HG02885 (cell line): Measurements from ENCODE around the gene DPY19L3.
"Not testable (repeated sequence)": the region's sequence is repeated elsewhere in the genome, so short reads cannot be mapped to it uniquely, and the experiment has no call there.

Source experiments
- ATAC-seq: cut with Tn5 transposase; IDR thresholded peaks from one replicate; pipeline ENCODE4 v1.9.1; 2021; ENCODE audit warnings: mild to moderate bottlenecking; ENCODE audit not compliant: unreplicated experiment, poor library complexity

The DPY19L3 gene, protein sequence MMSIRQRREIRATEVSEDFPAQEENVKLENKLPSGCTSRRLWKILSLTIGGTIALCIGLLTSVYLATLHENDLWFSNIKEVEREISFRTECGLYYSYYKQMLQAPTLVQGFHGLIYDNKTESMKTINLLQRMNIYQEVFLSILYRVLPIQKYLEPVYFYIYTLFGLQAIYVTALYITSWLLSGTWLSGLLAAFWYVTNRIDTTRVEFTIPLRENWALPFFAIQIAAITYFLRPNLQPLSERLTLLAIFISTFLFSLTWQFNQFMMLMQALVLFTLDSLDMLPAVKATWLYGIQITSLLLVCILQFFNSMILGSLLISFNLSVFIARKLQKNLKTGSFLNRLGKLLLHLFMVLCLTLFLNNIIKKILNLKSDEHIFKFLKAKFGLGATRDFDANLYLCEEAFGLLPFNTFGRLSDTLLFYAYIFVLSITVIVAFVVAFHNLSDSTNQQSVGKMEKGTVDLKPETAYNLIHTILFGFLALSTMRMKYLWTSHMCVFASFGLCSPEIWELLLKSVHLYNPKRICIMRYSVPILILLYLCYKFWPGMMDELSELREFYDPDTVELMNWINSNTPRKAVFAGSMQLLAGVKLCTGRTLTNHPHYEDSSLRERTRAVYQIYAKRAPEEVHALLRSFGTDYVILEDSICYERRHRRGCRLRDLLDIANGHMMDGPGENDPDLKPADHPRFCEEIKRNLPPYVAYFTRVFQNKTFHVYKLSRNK

DNA sequence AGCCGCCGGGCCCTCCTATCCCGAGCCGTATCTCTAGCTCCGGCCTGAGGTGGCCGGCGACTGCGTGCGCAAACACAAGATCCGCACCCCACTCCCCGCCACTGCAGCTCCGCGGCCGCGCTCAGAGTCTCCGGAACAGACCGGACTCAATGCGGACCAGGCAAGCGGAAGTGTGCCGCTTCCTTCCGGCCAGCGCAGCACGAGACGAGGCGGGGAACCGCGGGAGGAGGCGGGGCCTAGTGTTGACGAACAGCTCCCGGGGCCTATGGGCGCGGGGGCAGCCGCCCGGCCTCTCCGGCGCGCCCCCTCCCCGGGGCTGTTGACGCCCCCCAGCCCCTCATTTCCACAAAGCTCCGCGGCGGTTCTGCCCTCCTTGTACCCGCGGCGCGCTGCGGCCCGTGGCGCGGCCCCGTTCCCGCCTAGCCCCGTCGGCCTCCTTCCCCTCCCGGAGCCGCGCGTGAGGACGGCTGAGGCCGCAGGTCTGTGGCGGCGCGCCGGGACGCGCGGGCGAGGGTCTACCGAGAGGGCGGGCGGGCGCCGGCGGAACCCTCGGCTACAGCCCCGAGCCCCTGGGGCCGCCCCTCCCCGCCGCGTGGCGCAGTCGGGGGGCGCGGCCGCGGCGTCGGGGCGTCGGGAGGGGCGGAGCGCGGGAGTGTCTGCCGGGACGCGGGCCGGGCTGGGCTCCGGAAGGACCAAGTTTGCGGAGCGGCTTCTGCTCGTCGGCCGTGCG lies at the start of gene DPY19L3:
DPY19L3 (plus strand) TSS at position 340 of the 730 bp plus-strand sequence. CDS start 2,484 bp downstream, outside the sequence.
- peak; percentile 93 for ATAC-seq

DNA sequence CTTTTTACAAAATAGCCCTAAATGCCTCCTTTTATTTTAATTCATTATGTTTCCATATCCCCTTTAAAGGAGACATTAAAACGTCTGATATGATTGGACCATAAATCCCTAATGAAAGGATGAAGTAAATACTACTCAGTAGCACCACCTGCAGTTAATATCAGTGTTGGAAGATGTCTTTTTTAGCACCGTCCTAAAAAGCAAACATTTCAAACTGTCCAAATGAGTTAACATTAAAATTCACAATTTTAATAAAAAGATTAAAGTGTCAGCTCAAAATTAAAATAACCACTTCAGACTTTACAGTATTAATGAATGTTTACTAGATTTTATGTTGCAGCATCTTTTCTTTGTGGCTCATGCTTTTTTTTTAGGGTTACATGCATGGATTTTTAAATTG lies 47.9 kb upstream of the DPY19L3 start:
- no peak for ATAC-seq

DNA sequence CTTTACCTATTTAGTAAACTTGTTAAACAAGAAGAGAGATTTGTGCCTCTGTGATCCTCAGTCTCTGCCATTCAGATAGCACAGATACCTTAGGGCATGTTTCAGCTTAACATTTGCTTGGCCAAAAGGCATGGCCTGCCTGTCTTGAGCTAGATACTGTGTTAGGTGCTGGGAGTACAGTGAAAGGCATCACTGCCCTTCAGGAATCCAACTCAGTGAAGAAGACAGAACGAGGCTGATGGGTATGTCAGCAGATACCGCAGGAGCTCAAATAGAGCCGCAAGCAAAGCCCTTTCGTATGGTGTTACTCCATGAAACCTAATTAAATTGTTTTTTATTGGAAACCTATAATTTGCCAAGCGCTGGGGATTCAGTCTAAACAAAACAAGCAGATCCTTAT lies 47.2 kb upstream of the DPY19L3 start:
- no peak for ATAC-seq

DNA sequence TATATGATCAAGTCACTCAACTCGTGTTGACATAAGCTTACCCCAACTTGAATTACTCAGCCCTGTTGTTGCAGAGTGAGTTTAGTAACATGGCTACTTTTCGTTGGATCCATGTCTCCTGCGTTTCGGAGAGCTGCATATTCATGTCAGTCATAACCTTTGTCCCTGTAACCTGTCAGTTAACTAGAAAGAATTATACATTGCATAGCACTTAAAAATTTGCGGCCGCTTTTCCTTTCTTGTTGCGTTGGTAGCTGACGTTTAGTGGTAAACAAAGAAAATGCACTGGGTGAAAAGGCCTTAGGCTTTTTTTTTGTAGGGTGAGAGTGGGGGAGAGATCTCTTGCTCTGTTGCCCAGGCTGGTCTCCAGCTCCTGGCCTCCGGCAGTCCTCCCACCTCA lies 46.0 kb upstream of the DPY19L3 start:
- ATAC-seq = no peak

DNA sequence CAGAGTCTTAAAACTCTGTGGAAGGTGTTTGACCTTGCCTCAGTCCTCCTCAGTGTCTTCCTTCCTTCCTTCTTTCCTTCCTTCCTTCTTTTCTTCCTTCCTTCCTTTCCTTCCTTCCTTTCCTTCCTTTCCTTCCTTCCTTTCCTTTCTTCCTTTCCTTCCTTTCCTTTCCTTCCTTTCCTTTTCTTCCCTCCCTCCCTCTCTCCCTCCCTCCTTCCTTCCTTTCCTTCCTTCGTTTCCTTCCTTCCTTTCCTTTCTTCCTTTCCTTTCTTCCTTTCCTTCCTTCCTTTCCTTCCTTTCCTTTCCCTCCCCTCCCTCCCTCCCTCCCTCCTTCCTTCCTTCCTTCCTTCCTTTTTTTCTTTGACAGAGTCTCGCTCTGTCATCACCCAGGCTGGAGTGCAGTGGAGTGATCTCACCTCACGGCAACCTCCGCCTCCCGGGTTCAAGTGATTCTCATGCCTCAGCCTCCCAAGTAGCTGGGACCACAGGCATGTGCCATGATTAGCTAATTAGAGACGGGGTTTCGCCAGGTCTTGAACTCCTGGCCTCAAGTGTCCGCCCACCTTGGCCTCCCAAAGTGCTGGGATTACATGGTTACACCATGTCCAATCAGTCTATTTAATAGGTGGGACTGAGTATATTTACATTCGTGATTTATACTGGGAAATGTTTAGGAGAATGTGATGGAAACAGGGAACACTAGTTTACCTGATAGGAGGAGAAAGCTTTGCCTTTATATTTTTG lies 43.8 kb upstream of the DPY19L3 start:
- ATAC-seq = no peak

DNA sequence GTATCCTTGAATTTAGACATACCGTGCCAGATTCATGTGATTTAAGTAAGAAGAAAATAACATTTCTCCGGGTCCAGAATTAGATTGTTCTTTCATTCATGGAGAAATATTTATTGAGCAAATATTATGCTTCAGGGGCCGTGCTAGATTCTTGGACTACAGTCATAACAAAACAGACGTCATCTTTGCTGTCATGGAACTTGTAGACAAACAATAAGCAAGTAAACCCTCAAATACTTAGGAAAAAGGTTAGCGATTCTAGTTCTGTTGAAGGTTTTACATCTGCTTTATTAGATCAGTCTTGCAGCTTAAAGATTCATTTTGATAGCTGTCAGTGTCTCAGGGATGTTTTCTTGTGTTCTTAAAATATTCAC lies 43.3 kb upstream of the DPY19L3 start:
- ATAC-seq = no peak

DNA sequence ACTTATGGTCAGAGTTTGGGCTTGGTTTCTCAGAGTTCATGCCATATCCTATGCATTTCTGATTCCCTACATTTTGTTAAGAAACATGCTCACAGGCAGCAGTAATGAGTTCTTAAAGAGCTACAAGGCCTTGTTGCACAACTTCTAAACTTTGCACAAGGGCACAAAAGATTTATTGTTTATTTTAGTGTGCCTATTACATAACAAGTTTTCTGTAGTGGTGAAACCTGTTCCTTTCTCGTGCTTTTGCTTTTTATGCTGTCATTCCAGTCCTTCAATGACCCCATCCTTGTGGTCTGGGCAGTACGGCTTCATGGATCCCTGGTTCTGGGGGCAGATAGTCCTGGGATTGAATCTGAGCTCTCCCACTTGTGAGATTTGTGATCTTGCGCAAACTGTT lies 42.4 kb upstream of the DPY19L3 start:
- no peak for ATAC-seq

DNA sequence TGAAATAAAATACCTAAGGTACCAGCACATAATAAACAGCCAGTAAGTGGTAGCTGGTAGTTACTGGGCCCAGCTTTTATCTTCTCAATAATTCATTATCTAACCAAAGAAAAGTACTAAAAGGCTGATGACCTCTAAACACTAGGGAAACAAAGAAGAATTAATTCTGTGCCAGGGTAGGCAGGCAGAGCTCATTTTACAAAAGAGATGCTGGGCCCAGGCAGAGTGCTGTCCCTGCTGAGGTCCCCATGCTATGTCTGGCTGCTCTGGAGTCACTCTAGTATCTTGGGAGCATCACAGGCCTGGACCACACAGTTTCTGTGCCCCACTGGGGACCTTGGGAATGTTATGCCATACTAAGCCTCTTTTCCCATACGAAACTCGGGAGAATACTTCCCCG lies 41.9 kb upstream of the DPY19L3 start:
- no peak for ATAC-seq

DNA sequence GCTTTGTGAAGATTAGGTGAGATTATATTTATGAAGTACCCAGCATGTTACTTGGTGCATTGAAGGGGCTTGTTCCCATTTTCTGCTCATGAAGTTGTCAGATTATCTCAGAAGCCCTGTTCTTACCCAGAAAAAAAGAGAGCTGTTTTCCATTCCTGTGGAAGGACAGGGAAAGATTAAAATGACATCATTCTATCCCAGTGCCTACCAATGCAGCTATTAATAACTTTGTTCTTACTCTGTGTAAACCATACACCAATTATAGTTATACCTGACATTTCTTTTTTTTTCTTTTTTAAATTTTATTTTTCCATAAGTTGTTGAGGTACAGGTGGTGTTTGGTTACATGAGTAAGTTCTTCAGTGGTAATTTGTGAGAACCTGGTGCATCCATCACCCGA lies 41.5 kb upstream of the DPY19L3 start:
- ATAC-seq = no peak

DNA sequence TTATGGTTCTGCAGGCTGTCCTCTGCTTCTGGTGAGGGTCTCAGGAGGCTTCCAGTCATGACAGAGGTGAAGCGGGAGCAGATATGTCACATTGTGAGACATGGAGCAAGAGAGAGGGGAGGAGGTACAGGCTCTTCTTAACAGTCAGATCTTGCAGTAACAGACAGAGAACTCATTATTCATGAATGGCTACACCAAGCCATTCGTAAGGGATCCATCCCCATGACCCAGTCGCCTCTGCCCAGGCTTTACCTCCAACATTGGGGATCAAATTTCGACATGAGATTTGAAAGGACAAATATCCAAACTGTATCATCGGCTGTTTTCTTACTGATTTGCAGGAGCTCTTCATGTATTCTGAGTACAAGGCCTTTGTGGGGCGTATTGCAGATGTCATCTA lies 38.5 kb upstream of the DPY19L3 start:
- no peak for ATAC-seq

DNA sequence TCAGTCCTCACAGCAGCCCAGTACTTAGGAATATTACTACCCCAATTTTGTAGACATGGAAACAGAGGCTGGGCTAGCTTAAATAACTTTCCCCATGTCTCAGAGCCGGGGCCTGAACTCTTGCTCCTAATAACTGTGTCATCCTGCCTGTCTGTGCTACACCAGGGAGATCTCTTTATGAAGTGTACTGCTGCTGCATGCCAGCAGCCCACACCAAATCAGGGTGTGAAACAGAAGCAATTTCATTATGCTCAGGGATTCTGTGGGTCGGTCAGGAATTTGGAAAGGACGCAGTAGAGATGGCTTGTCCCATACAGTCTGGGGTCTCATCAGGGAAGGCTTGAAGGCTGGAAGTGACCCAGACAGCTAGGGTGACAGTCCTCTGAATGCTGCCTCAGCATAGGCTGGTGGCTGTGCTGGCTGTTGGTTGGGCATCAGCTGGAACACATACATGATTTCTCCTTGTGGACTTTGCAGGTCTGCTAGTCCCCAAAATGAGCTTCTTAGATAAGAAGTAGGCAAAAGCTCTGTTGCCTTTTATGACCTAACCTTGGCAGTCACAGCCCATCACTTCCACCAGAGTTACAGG lies 37.5 kb upstream of the DPY19L3 start:
- ATAC-seq = no peak

DNA sequence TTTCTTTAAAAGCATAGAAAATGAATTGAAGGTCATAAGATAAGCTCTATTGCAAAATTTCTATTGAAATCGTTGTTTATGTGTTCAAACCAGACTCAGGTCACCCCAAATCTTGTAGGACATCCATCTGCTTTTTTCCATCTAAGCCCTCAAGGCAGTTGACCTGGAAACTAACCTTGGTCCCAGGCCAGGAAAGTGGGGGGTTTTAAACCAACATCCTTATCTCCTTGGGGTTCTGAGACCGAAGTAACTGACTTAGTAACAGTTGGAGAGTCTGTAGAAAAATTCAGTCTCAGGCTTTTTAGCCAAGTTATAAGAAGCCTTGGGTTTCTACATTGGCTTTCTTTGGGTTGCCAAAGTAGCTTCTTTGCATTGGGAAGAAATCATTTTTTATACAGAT lies 36.8 kb upstream of the DPY19L3 start:
- ATAC-seq = no peak

DNA sequence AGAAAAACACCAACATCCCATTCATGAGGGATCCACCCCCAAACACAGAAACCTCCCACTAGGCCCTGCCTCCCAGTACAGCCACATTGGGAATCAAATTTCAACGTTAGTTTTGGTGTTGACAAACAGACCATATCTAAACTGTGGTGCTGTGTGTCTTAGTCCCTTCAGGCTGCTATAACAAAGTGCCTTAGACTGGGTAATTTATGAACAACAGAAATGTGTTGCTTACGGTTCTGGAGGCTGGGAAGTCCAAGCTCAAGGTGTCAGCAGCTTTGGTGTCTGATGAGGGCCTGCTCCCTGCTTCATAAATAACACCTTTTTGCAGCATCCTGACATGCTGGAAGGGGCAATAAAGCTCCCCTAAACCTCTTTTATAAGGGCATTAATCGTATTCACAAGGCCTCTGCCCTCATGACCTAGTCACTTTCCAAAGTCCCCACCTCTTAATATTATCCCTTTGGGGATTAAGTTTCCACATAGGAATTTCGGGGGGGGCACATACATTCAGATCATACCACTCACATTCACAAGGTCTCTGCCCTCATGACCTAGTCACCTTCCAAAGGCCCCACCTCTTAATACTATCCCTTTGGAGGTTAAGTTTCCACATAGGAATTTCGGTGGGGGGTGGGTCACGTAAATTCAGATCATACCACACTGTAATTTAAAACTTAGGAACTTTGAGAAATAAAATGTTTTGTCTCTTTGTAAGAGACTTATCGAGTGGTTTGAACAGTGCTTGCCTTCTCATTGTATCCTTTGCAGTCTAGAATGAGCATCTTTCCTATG lies 32.6 kb upstream of the DPY19L3 start:
- ATAC-seq = no peak

DNA sequence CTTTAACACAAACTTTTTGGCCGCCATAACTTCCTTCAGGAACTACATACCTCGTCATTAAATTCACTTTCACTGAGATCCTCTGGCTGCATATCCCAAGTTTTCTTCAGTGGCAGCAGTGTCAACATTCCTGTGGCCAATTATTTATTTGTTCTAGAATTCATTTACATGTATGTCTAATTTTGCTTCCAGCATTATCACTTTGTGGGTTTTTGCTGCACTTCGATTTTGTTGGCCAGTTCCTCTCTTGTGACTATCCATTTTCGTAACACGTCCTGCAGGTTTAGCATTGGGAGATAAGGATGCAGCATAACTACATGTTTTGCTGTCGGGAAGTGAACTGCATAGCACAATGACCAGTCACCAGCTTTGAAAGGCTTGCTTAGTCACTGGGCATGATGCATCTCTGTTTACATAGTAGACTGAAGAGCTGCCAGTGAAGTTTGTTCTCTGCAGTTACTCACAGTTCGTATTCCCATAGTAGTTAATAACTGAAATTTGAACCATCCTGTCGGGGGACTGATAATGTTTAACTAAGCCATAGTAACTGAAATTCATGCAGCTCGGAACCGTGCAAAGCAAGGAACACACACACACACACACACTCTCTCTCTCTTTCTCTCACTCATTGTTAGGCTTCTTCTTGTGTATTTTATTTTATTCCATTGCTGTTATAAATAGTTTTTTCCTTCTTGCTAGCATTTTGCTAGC lies 31.8 kb upstream of the DPY19L3 start:
- ATAC-seq = no peak

DNA sequence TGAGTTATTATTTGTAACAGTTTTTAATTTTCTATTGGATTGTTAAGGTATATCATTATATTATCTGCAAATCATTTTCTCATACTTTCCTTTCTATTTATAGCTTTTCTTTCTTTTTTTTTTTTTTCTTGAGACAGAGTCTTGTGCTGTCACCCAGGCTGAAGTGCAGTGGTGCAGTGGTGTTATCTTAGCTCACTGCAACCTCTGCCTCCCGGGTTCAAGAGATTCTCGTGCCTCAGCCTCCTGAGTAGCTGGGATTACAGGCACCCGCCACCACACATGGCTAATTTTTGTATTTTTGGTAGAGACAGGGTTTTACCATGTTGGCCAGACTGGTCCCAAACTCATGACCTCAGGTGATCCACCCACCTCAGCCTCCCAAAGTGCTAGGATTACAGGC lies 31.2 kb upstream of the DPY19L3 start:
- not testable (repeated sequence) for ATAC-seq

DNA sequence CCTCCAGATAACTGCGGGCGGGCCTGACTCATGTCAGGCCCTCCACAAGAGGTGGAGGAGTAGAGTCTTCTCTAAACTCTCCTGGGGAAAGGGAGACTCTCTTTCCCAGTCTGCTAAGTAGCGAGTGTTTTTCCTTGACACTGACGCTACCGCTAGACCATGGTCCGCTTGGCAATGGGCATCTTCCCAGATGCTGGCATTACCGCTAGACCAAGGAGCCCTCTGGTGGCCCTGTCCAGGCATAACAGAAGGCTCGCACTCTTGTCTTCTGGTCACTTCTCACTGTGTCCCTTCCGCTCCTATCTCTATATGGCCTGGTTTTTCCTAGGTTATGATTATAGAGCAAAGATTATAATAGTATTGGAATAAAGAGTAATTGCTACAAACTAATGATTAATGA lies 28.5 kb upstream of the DPY19L3 start:
- ATAC-seq = not testable (repeated sequence)

DNA sequence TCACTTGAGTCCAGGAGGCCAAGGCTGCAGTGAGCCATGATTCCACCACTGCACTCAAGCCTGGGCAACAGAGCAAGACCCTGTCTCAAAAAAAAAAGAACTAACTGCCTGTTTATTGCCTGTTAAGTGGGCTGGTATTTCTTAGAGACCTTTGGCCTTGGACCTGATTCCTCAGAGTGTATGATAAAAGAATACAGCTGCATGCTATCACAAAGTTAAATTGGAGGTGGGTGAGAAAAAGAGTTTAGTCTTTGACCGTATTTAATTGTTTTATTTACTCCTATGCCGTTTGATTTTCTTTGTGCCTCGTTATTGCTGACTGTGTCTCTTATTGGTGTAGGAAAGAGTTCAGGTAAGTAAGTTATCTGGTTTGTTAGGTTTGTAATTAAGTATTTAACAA lies 25.3 kb upstream of the DPY19L3 start:
- no peak for ATAC-seq

DNA sequence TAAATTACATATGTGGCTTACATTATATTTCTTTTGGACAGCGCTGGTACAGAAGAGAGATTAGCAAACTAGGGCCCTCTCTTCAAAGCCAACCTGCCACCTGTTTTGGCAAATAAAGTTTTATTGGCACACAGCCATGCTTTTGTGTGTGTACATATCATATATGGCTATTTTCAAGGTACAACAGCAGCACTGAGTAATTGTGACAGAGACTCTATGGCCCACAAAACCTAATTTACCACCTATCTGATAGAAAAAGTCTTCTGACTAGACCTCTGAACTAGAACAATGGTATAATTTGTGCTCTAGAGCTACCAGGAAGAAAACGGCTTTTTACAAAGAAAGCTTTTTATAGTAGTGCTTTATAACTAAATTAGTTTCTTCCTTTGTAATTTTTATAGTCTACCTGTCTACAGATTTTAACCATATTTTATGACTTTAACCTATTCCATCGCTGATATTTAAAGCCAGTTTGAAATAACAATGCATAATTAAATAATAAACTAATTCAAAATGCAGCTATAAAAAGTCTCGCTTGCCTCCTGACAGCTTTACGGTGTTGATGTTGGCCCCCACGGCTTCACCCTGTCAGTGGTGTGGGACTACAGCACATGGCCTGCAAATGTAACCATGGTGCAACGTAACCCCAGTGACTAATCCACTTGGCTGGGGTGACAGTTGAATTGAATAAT lies 17.7 kb upstream of the DPY19L3 start:
- ATAC-seq = no peak
